D721Med (cell line): ENCODE results near the gene TRIM58.

ENCODE experiments used
- DNase-seq: peaks from one replicate; pipeline ENCODE4 v3.0.0; 2011; ENCODE audit warnings: low spot score; ENCODE audit not compliant: insufficient read length
- FAIRE-seq: peaks from 2 replicates; lab custom pipeline; 2011; peaks lifted over from hg19 to GRCh38; lab: Jason Lieb, UNC
- TF ChIP-seq, protein P1 (sequence below): IDR thresholded peaks from 2 replicates; pipeline ENCODE4 v1.5.1; 2012; ENCODE audit warnings: mild to moderate bottlenecking, control low read depth; ENCODE audit not compliant: insufficient read depth; ENCODE audit errors: missing control alignments

TRIM58 gene

DNA sequence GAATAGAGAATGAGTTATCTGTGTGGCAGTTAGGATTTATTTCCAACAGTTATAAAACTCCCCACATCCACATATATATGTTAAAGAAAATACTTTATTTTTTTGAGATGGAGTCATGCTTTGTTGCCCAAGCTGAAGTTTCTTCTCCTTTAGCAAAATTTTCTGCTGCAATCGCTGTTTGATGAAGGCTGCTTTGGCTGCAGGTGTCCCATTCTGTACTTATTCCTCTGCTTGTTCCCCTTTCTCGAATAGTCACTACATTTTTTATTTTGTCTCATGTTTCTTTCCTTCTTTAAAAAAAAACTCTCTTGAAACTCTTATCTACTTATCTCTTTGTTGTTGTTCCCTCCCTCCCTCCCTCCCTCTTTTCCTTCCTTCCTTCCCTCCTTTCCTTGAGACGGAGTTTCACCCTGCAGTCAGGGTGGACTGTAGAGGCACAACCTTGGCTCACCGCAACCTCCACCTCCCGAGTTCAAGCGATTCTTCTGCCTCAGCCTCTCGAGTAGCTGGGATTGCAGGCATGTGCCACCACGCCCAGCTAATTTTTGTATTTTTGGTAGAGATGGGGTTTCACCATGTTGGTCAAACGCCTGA lies 49.0 kb downstream of the TRIM58 start:
- DNase-seq (no peak), FAIRE-seq (no peak)
- TF ChIP-seq, protein P1, sequence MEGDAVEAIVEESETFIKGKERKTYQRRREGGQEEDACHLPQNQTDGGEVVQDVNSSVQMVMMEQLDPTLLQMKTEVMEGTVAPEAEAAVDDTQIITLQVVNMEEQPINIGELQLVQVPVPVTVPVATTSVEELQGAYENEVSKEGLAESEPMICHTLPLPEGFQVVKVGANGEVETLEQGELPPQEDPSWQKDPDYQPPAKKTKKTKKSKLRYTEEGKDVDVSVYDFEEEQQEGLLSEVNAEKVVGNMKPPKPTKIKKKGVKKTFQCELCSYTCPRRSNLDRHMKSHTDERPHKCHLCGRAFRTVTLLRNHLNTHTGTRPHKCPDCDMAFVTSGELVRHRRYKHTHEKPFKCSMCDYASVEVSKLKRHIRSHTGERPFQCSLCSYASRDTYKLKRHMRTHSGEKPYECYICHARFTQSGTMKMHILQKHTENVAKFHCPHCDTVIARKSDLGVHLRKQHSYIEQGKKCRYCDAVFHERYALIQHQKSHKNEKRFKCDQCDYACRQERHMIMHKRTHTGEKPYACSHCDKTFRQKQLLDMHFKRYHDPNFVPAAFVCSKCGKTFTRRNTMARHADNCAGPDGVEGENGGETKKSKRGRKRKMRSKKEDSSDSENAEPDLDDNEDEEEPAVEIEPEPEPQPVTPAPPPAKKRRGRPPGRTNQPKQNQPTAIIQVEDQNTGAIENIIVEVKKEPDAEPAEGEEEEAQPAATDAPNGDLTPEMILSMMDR = no peak

DNA sequence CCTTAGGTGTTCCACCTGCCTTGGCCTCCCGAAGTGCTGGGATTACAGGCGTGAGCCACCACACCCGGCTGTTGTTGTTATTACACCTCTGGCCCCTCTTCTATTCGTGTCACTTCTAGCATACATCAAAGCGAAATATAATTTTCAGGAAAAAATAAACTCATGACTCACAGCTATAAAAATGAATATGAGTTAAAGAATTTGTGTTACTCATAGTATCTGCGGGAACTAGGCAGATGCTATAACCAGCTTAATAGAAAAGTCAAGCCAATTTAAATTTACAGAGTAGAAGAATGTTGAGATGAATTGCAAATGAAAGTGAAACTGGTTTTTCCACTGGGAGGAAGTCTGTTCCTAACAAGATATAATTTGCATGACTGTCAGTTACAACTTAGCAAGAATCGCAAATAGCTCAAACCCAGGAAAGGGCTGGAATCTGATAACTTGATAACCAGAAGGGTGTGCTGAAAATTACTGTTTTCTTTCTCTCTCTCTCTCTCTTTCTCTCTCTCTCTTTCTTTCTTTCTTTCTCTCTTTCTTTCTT lies 49.6 kb downstream of the TRIM58 start:
- TF ChIP-seq, protein P1 = no peak
- DNase-seq (no peak), FAIRE-seq (no peak)

DNA sequence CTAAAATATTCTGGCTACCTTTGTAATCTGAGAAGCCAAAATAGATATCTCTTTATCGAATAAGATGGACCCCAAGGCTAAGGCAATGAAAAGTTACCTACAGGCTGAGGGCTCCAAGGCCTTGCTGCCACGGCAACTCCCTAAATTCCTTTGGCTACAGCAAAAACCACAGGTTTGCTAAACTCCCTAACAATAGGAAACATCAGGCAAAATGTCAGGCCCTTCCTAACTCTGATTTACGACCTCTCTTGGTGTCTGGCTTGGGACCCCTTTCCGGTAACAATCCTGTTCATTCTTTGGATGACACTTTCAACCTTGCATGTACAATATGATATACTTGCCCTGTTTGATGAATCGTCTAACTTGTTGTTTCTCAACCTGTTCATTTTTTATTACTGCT lies 51.8 kb downstream of the TRIM58 start:
- TF ChIP-seq, protein P1 = no peak
- FAIRE-seq (no peak), DNase-seq (no peak)

DNA sequence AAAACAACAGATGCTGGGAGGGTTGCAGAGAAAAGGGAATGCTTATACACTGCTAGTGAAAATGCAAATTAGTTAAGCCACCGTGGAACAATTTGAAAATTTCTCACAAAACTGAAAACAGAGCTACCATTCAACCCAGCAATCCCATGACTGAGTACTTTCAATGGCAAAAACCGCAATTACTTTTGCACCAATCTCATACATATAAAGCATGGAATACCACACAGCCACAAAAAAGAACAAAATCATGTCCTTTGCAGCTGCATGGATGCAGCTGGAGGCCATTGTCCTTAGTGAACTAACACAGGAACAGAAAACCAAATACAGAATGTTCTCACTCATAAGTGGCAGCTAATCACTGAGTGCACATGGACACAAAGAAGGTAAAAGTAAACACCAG lies 56.8 kb downstream of the TRIM58 start:
- DNase-seq (no peak), FAIRE-seq (no peak)
- TF ChIP-seq, protein P1 = no peak

DNA sequence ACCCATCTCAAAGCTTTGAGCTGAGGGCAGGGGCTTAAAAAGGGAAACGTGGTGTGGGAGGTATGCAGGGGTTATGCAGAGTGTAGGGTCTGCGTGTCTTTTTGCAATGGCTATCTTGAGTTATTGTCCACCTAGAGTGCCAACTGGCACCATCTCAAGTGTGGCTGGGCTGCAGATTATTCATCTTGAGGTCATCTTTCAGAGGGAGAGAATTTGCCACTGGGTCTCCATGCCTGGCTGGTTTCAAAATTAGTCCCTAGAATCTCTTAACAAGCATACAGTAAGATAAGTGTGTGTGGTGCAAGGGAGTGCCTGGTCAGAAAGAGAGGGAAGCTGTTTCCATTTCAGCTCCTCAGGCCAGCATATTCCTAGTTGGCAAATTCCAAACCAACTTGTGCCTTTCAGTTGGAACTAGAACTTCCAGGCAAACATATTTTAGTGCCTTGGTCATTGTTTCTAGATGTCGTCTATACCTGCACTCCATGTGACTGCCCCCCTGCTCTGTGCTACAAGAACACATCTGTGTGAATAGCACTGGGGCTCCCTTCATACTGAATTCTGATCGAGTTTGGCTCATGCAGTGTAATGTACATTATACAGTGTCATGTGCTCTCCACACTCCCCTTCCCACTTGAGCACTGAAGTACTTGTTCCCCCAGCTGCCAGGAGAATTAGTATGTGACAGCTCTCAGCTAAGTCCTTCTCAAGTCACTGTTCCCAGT lies 58.1 kb downstream of the TRIM58 start:
- no peak for DNase-seq
- TF ChIP-seq, protein P1 = no peak
- FAIRE-seq = no peak

DNA sequence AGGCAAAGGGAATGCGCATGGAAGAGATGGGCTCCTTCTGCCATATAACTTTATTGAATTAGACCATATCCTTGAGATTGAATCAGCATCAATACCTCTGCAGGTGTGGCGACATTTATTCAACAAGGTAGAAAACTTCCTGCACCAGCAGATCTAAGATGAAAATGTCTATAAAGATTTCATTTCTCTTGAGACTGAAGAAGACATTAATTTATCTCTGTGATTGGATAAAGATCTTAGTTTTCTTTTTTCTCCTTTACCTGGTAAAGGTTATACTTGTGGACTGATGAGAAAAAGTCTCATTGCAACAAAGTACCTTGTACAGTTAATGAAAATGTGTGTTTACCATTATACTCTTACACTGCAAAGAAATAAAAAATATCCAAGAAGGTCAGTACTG lies 63.0 kb downstream of the TRIM58 start, which contains the start of gene OR2T8:
TSS of gene OR2T8 (plus strand) at position 301 of the 400 bp plus-strand sequence. CDS start 766 bp downstream, outside the sequence.
- DNase-seq (no peak), FAIRE-seq (no peak)
- TF ChIP-seq, protein P1 = no peak

DNA sequence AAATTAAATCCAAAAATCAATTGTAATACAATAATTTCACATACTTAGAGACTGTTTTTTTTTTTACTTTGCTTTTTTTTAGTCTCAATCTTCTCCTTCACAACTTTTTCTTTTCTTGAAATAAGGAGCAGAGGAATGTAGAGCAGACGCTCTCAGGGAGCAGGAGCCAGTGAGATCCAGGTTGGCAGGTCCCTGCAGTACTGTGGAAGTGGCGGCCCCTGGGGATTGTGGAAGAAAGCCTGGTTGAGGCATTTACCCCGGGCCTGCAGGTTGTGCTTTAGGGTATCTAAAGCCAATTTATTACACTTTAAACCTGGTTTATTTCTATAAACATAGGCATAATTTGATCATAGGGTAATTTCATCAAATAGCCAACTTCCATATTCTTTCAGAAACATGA lies 67.0 kb downstream of the TRIM58 start:
- FAIRE-seq (no peak), DNase-seq (no peak)
- TF ChIP-seq, protein P1 = no peak
